Suppressor macrophage treated with lipopolysaccharide for 1 hour (primary cell): ENCODE results near the gene NRAP.
A peak's percentile ranks its signal among the peaks of the same experiment; 100 is the strongest.

Experiments used
- DNase-seq, 3 donors: peaks; one replicate each; pipeline ENCODE4 v3.0.0-alpha.2; 2020 to 2022

NRAP gene, protein sequence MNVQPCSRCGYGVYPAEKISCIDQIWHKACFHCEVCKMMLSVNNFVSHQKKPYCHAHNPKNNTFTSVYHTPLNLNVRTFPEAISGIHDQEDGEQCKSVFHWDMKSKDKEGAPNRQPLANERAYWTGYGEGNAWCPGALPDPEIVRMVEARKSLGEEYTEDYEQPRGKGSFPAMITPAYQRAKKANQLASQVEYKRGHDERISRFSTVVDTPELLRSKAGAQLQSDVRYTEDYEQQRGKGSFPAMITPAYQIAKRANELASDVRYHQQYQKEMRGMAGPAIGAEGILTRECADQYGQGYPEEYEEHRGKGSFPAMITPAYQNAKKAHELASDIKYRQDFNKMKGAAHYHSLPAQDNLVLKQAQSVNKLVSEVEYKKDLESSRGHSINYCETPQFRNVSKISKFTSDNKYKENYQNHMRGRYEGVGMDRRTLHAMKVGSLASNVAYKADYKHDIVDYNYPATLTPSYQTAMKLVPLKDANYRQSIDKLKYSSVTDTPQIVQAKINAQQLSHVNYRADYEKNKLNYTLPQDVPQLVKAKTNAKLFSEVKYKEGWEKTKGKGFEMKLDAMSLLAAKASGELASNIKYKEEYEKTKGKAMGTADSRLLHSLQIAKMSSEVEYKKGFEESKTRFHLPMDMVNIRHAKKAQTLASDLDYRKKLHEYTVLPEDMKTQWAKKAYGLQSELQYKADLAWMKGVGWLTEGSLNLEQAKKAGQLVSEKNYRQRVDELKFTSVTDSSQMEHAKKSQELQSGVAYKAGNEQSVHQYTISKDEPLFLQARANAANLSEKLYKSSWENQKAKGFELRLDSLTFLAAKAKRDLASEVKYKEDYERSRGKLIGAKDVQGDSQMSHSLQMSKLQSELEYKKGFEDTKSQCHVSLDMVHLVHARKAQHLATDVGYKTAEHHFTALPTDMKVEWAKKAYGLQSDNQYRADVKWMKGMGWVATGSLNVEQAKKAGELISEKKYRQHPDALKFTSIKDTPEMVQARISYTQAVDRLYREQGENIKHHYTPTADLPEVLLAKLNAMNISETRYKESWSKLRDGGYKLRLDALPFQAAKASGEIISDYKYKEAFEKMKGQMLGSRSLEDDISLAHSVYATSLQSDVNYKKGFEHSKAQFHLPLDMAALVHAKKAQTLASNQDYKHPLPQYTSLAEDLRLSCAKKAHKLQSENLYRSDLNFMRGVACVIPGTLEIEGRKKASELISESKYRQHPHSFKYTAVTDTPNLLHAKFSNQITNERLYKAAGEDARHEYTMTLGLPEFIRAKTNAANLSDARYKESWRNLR (N-terminal part only)

DNA sequence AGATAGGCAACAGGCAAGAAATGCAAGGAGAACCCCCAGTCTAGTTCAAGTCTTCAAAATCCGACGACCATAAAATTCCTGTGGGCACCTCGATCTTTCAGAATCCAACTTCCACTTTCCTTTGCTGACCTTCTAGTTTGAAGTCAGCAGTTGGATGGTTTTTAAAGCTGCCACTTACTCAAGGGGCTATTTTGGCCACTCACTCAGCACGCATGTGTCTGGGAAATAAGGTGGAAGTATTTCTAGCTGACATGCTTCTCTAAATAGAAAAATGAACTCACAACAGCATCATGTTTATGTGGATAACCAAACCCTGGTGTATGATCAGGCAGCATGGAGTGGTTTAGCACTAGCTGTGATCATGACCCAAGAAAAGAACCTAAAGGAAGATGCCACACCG lies at the start of gene NRAP:
NRAP (minus strand) TSS at position 134 of the 400 bp plus-strand sequence. CDS start 159 bp downstream, outside the sequence.
- DNase-seq: no peak

DNA sequence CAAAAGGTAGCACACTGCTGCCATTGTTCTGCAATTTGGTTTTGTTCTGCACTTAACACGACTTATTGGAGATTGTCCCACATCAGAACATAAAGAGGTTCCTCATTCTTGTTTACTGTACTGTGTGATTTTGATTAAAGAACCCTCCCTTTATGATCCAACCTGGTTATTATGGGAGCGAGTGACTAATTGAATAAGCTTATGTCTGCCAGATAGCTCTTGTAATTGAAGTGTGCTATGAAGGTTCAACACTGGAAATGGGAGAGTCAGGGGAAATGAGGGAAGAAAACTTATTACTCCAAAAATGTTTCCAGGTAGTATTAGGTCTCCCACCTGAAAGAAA lies 49.8 kb upstream of the NRAP start:
- DNase-seq: no peak

- DNase-seq: no peak
Observed at GRCh38 chr10:113712755-113713639, 49.2 kb upstream of the NRAP start.

DNA sequence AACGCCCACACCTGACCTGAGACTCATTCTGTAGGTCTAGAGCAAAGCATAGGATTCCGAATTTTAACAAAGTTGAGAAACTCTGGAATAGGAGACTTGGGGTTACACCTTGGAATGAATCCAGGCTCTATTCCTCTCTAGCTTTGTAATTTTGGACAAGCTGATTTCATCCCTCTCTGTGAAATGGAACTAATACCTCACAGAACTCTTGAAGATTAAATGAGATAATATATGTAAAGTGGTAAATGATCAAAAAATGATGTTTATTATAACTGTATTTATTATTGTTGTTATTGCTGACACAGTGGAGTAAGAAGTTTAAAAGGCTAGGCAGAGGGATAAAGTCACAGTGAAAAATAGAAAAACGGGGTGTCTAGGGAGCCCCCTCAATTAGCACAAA lies 48.2 kb upstream of the NRAP start:
- DNase-seq: no peak

DNA sequence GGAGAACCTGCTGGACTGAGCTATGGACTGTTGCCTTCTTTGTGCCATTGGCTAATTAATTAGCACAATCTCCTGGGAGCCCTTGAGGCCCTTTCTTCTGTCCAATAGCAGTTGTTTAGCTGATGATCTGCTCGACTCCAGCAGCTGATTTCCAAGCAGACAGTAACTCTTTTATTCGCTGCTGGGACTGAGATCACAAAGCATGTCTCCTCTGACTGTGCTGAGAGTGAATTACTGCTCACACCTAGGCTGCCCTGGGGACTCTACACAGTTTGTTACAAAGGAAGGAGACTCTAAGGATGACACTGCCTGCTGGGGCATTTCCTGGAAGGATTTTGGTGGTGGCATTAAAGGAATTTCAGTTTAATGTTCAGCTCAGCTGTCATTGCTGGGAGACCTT lies 47.3 kb upstream of the NRAP start:
- DNase-seq: no peak

- DNase-seq: no peak
Observed at GRCh38 chr10:113709221-113709838, 45.5 kb upstream of the NRAP start.

GRCh38 chr10:113708640-113709039 lies 44.8 kb upstream of the NRAP start:
- DNase-seq: no peak

- no peak for DNase-seq
Observed at GRCh38 chr10:113706623-113707022, 42.8 kb upstream of the NRAP start.

GRCh38 chr10:113705344-113705652 lies 41.5 kb upstream of the NRAP start:
- DNase-seq: no peak

- DNase-seq: peak; percentile 49 to 62 (median 52)
Observed at GRCh38 chr10:113704637-113705343, 40.9 kb upstream of the NRAP start.

- no peak for DNase-seq
Observed at GRCh38 chr10:113697595-113697994, 33.8 kb upstream of the NRAP start.

DNA sequence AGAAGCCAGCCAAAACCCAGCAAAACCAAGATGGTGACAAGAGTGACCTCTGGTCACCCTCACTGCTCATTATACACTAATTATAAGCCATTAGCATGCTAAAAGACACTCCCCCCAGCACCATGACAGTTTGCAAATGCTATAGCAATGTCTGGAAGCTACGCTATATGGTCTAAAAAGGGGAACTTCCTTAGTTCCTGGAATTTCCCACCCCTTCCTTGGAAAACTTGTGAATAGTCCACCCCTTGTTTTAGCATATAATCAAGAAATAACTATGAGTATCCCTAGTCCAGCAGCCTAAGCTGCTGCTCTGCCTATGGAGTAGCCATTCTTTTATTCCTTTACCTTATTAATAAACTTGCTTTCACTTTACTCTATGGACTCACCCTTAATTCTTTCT lies 31.9 kb upstream of the NRAP start:
- peak; percentile 28 to 57 (median 37) for DNase-seq

DNA sequence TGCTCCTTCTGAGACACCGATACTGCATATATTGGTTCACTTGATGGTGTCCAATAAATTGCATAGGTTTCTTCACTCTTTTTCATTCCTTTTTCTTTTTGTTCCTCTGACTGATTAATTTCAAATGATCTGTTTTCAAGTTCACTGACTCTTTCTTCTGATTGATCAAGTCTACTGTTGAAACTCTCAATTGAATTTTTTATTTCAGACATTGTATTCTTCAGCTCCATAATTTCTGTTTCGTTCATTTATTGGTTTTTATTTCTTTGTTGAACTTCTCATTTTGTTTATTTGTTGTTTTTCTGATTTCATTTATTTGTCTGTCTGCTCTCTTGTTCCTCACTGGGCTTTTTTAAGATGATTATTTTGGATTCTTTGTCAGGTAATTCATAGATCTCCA lies 29.5 kb upstream of the NRAP start:
- DNase-seq: no peak

GRCh38 chr10:113692271-113692670 lies 28.4 kb upstream of the NRAP start:
- no peak for DNase-seq

DNA sequence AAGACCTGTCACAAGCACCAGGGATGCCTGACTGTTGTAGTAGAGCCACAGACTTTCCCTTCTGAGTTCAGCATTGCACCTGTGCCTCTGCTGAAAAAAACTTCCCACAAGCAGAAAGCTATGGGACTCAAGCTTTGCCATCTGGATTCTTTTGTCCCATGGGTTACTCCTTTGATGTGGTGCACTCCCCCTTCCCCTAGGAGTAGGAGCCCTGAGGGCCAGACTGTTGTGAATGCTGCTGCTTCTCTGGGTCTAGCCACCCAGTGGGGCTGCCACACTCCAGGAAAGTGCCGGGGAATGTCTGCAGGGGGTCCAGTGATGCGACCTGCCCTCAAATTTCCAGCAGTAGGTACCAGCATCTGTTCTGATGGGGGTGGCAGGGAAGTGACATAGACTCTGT lies 27.5 kb upstream of the NRAP start:
- DNase-seq: no peak

DNA sequence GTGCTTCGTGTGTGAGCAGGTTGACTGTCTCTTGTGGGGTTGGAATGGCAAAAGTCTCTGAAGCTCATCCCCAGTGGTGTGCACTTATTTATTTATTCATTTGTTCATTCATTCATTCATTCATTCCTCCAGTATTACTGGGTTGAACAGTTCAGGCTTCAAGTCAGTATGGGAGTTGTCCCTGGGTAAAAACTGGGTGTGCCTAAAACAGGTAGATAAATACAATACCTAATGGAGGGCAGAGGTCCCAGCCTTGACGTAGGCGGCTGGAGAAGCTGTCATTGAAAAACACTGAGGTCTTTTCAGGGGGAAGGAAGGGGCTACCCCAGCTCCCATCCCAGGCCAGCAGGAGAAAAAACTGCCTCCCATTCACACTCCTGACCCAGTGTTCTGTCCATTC lies 26.9 kb upstream of the NRAP start:
- no peak for DNase-seq

DNA sequence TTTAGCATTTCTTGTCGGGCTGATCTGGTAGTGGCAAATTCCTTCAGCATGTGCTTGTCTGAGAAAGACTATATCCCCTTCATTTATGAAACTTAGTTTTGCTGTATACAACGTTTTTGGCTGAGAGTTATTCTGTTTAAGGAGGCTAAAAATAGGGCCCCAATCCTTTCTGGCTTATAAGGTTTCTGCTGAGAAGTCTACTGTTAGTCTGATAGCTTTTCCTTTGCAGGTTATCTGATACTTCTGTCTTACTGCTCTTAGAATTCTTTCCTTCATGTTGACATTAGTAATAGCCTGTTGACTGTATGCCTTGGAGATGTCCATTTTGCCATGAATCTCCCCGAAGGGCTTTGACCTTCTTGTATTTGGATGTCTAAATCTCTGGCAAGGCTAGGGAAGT lies 25.7 kb upstream of the NRAP start:
- no peak for DNase-seq

- DNase-seq: no peak
Observed at GRCh38 chr10:113689057-113689456, 25.2 kb upstream of the NRAP start.

DNA sequence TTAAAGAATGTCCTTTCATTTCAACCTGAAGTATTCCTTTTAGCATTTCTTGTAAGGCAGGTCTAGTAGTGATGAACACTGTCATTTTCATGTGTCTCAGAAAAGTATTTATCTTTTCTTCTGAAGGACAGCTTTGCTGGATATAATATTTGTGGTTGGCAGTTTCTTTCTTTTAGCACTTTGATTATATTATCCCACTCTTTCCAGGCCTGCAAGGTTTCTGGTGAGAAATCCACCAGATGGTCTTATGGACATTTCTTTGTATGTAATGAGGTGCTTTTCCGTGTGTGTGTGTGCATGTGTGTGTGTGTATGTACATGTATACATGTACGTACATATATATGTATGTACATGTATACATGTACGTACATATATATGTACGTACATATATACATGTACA lies 23.2 kb upstream of the NRAP start:
- no peak for DNase-seq

GRCh38 chr10:113686028-113686427 lies 22.2 kb upstream of the NRAP start:
- DNase-seq: no peak

- DNase-seq: peak in 1 of 3 donors; percentile 10
Observed at GRCh38 chr10:113683300-113683699, 19.5 kb upstream of the NRAP start.
